DOHH2 (cell line): Measurements from ENCODE around the gene DPH7.

Experiments used
- H3F3A ChIP-seq: fragments of 200-600 bp; sonication (generic), shearing (Covaris generic); 2 replicates; pipeline ENCODE4 v1.6.0; 2016; ENCODE audit warnings: antibody characterized with exemption, mild to moderate bottlenecking; ENCODE audit not compliant: control insufficient read depth, insufficient read depth
- H3K27ac ChIP-seq: fragments of 200-600 bp; sonication (generic); 2 replicates; pipeline ENCODE4 v1.5.1; 2014; ENCODE audit warnings: low read depth, mild to moderate bottlenecking, low read length, moderate library complexity
- H3K27me3 ChIP-seq: fragments of 200-600 bp; sonication (generic); 2 replicates; pipeline ENCODE4 v1.6.1; 2014; ENCODE audit warnings: mild to moderate bottlenecking, low read length, mixed read lengths; ENCODE audit not compliant: control insufficient read depth
- H3K36me3 ChIP-seq: fragments of 200-600 bp; sonication (generic); 2 replicates; pipeline ENCODE4 v1.6.1; 2014; ENCODE audit warnings: mild to moderate bottlenecking, low read length, moderate library complexity, mixed read lengths; ENCODE audit not compliant: control insufficient read depth
- H3K4me1 ChIP-seq: fragments of 200-600 bp; sonication (generic); 2 replicates; pipeline ENCODE4 v1.6.1; 2014; ENCODE audit warnings: mild to moderate bottlenecking, low read length, mixed read lengths; ENCODE audit not compliant: control insufficient read depth
- H3K4me2 ChIP-seq: fragments of 200-600 bp; sonication (generic); 2 replicates; pipeline ENCODE4 v1.6.0; 2014; ENCODE audit warnings: mild to moderate bottlenecking, low read length, moderate library complexity
- H3K4me3 ChIP-seq: fragments of 200-600 bp; sonication (generic); 2 replicates; pipeline ENCODE4 v1.5.1; 2014; ENCODE audit warnings: mild to moderate bottlenecking, low read length, mixed read lengths
- H3K79me2 ChIP-seq: fragments of 200-600 bp; sonication (generic); 2 replicates; pipeline ENCODE4 v1.6.1; 2014; ENCODE audit warnings: mild to moderate bottlenecking, low read length, mixed read lengths; ENCODE audit not compliant: control insufficient read depth
- H3K9me2 ChIP-seq: fragments of 200-600 bp; sonication (generic); replicated peaks from 2 replicates; pipeline ENCODE4 v1.6.1; 2014; ENCODE audit warnings: mild to moderate bottlenecking, low read length, mixed read lengths; ENCODE audit not compliant: control insufficient read depth
- H3K9me3 ChIP-seq: fragments of 200-600 bp; sonication (generic); 2 replicates; pipeline ENCODE4 v1.6.1; 2014; ENCODE audit warnings: antibody characterized with exemption, low read length, mixed read lengths; ENCODE audit not compliant: control insufficient read depth, insufficient read depth
- H4K20me1 ChIP-seq: fragments of 200-600 bp; sonication (generic); 2 replicates; pipeline ENCODE4 v1.6.0; 2014; ENCODE audit warnings: low read depth, mild to moderate bottlenecking, antibody characterized with exemption, low read length, moderate library complexity; ENCODE audit not compliant: control insufficient read depth, insufficient read depth
- CTCF ChIP-seq: fragments of 200-600 bp; sonication (generic); IDR thresholded peaks from one replicate; pipeline ENCODE4 v1.5.1; 2014; ENCODE audit warnings: antibody characterized with exemption, mild to moderate bottlenecking, low read depth, low read length; ENCODE audit not compliant: poor library complexity, severe bottlenecking
- EZH2phosphoT487 ChIP-seq: fragments of 200-600 bp; sonication (generic); IDR thresholded peaks from 2 replicates; pipeline ENCODE4 v1.6.1; 2017; ENCODE audit warnings: borderline replicate concordance, mild to moderate bottlenecking, antibody characterized with exemption, low read length, moderate library complexity, mixed read lengths

Gene DPH7

DNA sequence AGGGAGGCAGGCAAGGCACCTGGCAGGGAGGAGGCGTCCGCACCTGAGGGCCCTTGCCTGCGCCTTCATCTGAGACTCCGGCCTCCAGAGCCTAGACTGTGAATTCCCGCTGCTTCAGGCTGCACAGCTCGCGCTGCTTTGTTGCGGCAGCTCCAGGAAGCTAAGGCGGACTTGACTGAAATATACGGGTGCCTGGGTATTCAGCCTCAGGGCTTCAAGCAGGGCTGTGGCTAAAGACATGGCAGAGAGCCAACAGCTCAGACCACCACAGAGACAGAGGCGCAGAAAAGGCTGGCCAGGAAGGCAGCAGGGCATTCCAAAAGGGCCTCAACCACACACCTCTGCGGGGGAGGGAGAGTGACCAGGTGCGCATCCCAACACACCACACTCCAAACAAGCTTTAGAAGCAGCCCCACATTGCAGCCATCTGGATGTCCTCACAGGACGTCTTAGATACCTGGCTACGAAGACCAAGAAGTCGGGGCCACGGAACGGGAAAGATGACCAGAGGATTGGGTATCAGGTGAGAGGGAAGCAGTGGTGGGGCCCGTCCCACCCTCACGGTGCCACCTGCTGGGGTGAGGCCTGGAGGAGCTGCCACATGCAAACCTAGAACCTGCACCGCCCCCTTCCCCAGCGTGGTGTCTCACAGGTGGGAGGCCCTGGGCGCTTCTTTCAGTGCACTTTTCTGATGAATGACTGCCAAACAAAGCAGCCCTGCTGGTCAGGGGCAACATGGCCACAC lies 1.7 kb upstream of the DPH7 start:
- Histone ChIP-seq H3K4me1 (peaks cover 27% of the 10 kb centered on the region), H3K79me2 (peaks cover 50% of the 10 kb centered on the region), H3K27me3 (no peaks in the 10 kb centered on the region), H3K4me2 (no peak overlapping the region), H3K9me2 (no peaks in the 10 kb centered on the region), H3K27ac (no peak overlapping the region), H3K36me3 (peaks cover 78% of the 10 kb centered on the region), H4K20me1 (no peaks in the 10 kb centered on the region), H3K9me3 (no peaks in the 10 kb centered on the region), H3K4me3 (no peak overlapping the region), H3F3A (peaks cover 20% of the 10 kb centered on the region)
- TF ChIP-seq EZH2phosphoT487 (no peak), CTCF (no peak)

- Histone ChIP-seq H3K9me3 (no peaks in the 10 kb centered on the region), H3K4me1 (peaks cover 38% of the 10 kb centered on the region), H3K9me2 (no peaks in the 10 kb centered on the region), H3K27ac (no peak overlapping the region), H3F3A (peaks cover 20% of the 10 kb centered on the region), H3K27me3 (no peaks in the 10 kb centered on the region), H4K20me1 (no peaks in the 10 kb centered on the region), H3K4me3 (no peak overlapping the region), H3K4me2 (peak overlapping the region; percentile 98; the same call in 1 of the 2 replicates), H3K36me3 (peaks cover 78% of the 10 kb centered on the region), H3K79me2 (peaks cover 56% of the 10 kb centered on the region)
- TF ChIP-seq CTCF (no peak), EZH2phosphoT487 (no peak)
Measured at GRCh38 chr9:137579259-137579604, 507 bp upstream of the DPH7 start.

- H3K27me3 ChIP-seq: no peaks in the 10 kb centered on the region
- H3K4me2 ChIP-seq: peak overlapping the region; percentile 98
- peaks cover 39% of the 10 kb centered on the region for H3K4me1 ChIP-seq
- H4K20me1 ChIP-seq: no peaks in the 10 kb centered on the region
- no peaks in the 10 kb centered on the region for H3K9me2 ChIP-seq
- peak overlapping the region; percentile 99 for H3K27ac ChIP-seq
- H3K36me3 ChIP-seq: peaks cover 64% of the 10 kb centered on the region
- peaks cover 17% of the 10 kb centered on the region for H3F3A ChIP-seq
- H3K79me2 ChIP-seq: peaks cover 63% of the 10 kb centered on the region
- no peak for TF ChIP-seq EZH2phosphoT487
- peak; percentile 57 for TF ChIP-seq CTCF
- peak overlapping the region; percentile 87 for H3K4me3 ChIP-seq
- H3K9me3 ChIP-seq: no peaks in the 10 kb centered on the region
Measured at GRCh38 chr9:137575716-137576411, 2.9 kb downstream of the DPH7 start.
